Activated CD8-positive, alpha-beta memory T cell treated with anti-CD3 and anti-CD28 coated beads, Interleukin-2, amount 50 U/mL, for 1 hour (primary cell): ENCODE data around the gene CSNK2B.

Source experiments
- DNase-seq: peaks from one replicate; pipeline ENCODE4 v3.0.0-alpha.2; 2020; ENCODE audit errors: extremely low read depth

CSNK2B gene

GRCh38 chr6:31665501-31666336 is at the start of gene CSNK2B:
CSNK2B (plus strand) TSS chr6:31666080; CDS start chr6:31666832, 752 bp downstream.
- DNase-seq, result peak; percentile 96

DNA sequence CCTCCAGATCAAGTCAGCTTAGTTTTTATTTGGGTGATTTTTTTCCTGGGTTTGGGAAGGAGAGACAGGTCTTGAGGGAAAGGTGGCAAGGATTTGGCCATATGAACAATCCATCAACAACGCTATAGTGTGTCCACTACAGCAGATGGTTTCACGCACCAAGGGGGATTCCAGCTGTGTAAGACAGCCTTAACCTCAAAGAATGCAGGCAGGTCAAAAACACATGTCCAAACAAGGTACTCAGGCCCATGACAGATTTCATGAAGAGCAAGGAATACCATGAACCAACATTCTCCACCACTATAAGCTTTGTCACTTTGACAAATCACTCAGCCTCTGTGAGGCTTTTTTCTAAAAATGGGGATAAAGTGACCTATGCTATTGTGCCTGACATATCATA is 48.9 kb upstream of the CSNK2B start:
- no peak for DNase-seq

DNA sequence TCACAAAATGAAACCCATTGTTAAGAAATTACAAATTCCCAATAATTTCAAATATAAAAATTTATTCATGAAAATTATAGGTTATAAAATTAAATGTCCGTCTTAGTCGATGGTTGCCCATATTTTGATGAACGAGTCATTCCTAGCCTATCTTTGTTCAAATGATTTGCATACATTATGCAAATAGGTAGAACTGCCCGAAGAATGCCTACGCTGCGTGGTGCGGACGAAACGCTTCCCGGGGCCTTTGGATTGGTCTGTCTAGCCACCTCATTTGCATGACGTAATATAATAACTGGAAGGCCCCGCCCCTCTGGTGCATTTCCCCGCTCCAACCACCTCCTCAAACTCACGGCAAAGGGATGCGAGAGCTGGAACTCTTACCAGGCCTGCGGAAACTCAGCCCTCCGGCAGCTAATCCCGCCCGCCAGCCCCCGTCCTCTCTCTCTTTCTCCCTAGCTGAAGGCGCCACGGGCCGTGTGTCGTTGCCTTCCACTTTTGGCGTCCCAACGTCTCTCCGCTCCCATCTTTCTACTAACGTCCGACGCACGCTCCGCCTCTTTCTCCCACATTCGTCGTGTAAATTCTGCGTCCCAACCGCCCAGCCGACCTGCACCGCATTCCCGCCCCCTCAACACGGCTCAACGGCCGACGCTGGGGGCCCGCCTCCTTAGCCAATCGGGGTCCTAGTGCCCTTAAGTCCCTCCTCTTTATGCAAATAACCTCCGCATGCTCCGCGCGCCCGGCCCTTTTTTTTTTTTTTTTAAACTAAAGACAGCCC is 45.9 kb upstream of the CSNK2B start:
- DNase-seq, result peak; percentile 95

DNA sequence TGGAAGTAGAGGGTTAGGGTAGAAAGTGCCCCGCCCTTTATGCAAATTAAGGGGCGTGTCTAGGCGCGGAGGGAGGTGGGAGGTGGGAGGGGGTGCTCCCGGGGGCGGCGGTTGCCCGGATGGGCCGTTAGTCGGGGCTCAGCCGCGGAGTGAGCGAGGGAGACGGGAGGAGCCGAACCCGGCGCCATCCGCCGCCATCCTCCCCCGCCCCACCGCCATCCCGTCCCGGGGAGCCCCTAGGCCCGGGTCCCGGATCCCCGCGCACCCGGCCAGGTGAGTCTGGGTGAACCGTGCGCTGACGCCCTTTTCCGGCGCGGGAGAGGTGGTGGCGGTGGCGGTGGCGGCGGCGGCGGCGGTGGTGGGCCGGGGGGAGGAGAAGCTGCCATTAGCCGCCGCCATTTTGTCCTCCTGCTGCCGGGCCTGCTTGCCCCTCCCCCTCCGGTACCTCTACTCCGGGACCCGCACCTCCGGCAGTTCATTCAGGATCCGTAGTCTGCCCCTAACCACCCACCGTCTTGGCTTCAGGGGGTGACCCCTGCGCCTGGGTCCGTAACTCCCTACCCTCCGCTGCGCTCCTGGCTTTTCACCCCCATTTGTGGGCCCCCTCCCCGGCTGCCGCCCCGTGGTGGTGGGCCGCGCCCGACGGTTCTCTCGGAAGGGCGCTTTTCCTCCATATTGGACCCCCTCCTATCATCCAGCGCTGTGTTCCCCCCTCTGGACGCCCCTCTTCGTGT is 45.1 kb upstream of the CSNK2B start, which contains the start of gene PRRC2A:
PRRC2A (plus strand) TSS at position 130 of the 734 bp plus-strand sequence. CDS start 2,075 bp downstream, outside the sequence.
- DNase-seq, result peak; percentile 51

- DNase-seq, result no peak
Observed at GRCh38 chr6:31621320-31621939, 44.5 kb upstream of the CSNK2B start.

DNA sequence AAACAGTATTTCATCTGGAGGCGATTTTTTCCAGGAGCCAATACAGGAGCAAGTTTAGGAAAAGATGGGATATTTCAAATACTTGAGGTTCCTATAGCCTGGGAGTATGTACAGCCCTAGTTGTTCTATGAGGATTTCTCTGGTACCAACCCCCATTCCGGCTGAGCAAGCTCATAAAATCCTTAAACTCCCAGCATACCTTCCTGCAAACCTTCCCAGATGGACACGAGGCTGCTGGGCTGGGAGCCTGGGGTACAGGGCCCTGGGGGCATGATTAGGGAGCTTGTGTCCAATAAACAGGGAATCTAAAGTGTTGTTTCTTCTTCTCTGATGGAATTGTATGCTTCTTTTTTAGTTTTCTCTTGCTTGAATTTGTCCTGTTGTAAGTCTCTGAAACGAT is 43.9 kb upstream of the CSNK2B start:
- DNase-seq, result no peak

DNA sequence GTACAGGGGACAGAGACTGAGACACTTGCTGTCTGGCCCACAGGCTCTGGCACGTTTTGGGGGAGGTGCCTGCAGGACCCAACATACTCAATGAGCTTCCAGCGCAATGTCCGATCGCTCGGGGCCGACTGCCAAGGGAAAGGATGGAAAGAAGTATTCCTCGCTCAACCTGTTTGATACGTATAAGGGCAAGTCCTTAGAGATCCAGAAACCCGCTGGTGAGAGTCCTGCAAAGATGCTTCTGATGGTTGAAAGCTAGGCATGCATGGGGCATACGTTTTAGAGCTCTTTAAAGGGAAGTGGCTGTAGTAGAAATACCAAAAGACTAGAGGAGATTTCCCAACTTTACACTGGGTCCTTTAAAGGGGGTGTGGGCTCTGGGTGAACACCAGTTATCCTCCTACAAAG is 43.2 kb upstream of the CSNK2B start:
- DNase-seq, result no peak

DNA sequence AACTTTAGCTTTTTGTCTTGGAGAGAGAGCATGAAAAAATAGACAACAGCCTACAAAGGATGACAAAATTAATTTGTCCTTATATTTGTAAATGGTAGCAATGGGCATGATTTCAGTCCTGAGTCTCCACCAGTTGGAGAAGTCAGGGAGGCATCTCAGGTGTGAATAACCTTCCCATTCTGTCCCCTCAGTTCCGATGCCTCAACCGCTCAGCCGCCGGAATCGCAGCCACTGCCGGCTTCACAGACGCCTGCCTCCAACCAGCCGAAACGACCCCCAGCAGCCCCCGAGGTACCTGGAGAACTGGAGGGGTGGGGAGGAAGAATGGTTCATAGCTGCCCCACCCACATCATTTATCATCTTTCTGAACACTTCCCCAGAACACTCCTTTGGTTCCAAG is 41.8 kb upstream of the CSNK2B start:
- DNase-seq, result no peak

GRCh38 chr6:31626952-31627351 is 38.9 kb upstream of the CSNK2B start:
- no peak for DNase-seq

- DNase-seq, result no peak
Observed at GRCh38 chr6:31627690-31628287, 38.1 kb upstream of the CSNK2B start.

DNA sequence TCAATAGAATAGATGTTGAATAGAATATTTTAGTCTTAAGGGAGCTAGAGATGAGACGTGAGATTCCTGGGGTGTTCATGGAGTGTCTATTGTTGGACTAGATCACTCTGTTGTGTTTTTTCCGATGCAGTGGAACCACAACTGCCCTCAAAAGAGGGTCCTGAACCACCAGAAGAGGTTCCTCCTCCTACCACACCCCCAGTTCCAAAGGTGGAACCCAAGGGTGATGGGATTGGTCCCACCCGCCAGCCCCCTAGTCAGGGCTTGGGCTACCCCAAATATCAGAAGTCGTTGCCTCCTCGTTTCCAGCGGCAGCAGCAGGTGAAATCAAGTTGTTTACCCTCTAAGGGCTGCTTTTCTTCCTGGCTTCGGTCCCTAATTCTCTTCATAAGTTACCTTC is 36.9 kb upstream of the CSNK2B start:
- no peak for DNase-seq

DNA sequence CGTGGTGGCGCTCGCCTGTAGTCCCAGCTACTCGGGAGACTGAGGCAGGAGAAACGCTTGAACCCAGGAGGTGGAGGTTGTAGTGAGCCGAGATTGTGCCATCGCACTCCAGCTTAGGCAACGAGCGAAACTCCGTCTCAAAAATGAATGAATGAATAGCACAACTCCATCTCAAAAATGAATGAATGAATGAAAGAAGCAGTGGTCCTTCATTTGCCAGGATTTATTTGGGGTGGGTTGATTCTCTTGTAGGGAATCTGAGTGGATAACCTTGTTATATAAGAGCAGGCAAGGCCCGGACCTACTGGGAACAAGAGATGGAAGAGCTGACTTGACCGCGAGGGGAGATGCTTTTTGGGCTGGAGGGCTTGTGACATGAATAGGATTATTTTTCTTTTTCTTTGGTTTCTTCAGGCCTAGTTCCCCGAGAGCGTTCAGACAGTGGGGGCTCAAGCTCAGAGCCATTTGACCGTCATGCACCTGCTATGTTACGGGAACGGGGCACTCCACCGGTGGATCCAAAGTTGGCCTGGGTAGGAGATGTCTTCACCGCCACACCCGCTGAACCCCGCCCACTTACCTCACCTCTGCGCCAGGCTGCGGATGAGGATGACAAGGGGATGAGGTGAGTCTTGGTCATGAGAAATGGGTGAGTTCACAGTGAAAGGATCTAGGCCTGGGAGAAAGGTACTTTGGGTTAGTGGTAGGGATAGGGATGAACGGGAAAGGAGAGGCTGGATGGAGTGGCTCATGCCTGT is 35.5 kb upstream of the CSNK2B start:
- no peak for DNase-seq

DNA sequence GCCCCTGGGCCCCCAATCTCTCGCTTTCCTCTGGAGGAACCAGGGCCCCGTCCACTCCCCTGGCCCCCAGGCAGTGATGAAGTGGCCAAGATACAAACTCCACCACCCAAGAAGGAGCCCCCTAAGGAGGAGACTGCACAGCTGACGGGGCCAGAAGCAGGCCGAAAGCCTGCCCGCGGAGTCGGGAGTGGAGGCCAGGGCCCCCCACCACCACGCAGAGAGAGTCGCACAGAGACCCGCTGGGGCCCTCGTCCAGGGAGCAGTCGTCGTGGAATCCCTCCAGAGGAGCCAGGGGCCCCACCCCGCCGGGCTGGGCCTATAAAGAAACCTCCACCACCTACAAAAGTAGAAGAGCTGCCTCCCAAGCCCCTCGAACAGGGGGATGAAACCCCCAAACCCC is 34.7 kb upstream of the CSNK2B start:
- no peak for DNase-seq

GRCh38 chr6:31631681-31632278 is 34.1 kb upstream of the CSNK2B start:
- no peak for DNase-seq

GRCh38 chr6:31632279-31632946 is 33.5 kb upstream of the CSNK2B start:
- no peak for DNase-seq

DNA sequence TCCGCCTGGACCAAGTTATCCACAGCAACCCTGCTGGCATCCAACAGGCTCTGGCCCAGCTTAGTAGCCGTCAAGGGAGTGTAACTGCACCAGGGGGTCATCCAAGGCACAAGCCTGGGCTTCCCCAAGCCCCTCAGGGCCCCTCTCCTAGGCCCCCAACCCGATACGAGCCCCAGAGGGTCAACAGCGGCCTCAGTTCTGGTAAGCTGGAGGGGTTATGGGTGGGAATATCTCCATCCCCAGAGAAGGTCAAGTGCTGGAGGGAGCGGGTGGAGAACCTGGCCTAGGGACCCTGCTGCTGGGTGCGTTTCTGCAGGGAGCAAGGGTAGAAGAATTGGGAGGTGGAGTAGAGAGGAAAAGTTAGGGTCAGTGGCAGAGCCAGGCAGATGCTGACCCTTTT is 32.4 kb upstream of the CSNK2B start:
- no peak for DNase-seq

GRCh38 chr6:31634131-31634530 is 31.7 kb upstream of the CSNK2B start:
- DNase-seq, result no peak

DNA sequence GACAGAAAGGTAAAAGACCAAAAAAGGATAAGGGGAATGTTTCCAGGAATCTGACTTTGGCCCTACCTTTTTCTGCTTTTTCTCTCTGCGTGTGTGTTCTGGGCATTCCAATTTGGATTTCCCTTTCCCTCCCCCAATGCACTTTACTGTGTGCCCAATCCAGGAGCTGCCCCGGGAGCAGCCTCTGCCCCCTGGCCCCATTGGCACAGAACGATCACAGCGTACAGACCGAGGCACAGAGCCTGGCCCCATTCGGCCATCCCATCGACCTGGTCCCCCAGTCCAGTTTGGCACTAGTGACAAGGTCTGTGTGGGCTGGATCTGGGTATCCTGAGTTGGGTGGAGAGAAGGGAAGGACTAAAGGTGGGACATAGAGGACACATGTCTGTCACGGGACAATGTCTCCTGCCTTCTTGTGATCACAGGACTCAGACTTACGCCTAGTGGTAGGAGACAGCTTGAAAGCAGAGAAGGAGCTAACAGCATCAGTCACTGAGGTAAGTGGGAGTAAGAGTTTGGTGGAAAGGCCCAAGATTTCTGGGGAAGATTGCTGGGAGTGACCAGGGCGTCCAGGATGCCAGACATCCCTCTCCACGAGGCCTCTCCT is 30.8 kb upstream of the CSNK2B start:
- no peak for DNase-seq
